GM19397 (cell line): ENCODE data around the gene PRR14L.
"Not testable (repeated sequence)": the region's sequence is repeated elsewhere in the genome, so short reads cannot be mapped to it uniquely, and the experiment has no call there.

Experiments
- ATAC-seq: cut with Tn5 transposase; IDR thresholded peaks from one replicate; pipeline ENCODE4 v1.9.1; 2021; ENCODE audit warnings: mild to moderate bottlenecking, moderate library complexity; ENCODE audit not compliant: unreplicated experiment

The PRR14L gene

GRCh38 chr22:31749636-31750364 lies at the start of gene PRR14L:
PRR14L (minus strand) TSS chr22:31750132; CDS start chr22:31738860, 11,272 bp downstream.
- ATAC-seq: peak; percentile 71

DNA sequence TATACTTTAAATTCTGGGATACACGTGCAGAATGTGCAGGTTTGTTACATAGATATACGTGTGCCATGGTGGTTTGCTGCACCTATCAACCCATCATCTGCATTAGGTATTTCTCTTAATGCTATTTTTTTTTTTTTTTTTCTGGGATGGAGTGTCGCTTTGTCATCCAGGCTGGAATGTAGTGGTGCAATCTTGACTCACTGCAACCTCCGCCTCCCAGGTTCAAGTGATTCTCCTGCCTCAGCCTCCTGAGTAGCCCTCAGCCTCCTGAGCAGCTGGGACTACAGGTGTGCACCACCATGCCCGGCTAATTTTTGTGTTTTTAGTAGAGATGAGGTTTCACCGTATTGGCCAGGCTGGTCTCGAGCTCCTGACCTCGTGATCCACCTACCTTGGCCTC lies 49.4 kb upstream of the PRR14L start:
- ATAC-seq: not testable (repeated sequence)

- ATAC-seq: no peak
Observed at GRCh38 chr22:31790240-31790639, 40.3 kb upstream of the PRR14L start.

DNA sequence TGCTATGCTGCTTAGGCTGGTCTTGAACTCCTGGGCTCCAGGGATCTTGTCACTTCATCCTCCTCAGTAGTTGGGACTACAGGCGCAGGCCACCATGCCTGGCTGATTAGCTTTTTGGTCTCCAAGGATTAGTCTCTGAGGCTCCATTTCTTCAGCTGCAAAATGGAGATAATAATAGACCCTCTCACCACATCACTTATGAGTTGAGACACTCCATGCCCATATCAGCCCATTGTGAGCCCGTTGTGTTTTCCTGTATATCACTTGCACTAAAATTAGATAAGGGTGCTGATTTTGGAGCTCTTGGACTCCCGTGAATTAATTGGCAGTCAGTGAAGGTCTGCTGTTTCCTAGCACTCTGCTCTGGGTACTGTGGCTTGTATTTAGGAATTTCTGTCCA lies 39.9 kb upstream of the PRR14L start:
- ATAC-seq: no peak

- no peak for ATAC-seq
Observed at GRCh38 chr22:31776231-31776630, 26.3 kb upstream of the PRR14L start.

DNA sequence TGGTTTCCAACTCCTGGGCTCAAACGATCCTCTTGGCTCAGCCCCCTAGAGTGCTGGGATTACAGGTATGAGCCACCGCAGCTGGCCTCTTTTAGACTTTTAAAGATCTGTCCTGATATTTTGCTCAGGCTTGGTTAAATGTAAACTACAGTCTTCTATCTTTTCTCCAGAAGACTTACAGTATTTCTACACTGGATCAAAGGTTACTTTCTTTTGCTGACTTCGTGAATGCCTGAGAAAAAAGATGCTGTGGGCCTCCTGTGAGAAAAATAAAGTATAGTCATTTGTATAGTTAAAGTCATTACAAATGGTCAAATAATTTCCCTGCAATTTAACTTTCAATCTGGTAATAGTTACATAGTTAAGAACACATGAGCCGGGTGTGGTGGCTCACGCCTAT lies 23.5 kb upstream of the PRR14L start:
- no peak for ATAC-seq

- no peak for ATAC-seq
Observed at GRCh38 chr22:31768422-31769059, 18.6 kb upstream of the PRR14L start.

DNA sequence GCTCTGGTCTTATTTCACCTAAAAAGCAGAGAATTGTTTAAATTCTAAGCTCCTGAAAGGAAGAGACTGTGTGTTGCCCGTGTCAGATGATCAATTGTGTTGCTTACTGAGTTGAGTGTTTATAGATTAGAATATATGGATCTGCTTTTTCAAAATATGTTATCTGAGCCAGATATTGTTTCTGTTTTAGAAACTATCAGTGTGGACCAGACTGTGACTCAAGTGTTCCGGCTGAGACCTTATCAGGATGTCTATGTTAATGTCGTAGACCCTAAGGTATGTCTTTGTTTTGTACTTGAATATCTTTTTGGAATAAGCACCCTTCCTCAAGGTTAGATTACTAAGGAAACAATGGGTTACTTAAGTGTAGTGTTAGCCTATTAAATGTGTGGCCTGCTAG lies 14.9 kb upstream of the PRR14L start:
- ATAC-seq: no peak

DNA sequence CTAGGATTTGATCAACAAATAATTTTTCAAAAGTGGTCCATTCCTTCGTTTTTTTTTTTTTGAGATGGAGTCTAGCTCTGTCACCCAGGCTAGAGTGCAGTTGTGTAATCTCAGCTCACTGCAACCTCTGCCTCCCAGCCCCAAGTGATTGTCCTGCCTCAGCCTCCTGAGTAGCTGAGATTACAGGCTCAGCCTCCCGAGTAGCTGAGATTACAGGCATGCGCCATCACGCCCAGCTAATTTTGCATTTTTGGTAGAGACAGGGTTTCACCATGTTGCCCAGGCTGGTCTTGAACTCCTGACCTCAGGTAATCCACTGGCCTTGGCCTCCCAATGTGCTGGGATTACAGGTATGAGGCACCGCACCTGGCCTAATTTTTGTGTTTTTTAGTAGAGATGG lies 8.9 kb upstream of the PRR14L start:
- ATAC-seq: not testable (repeated sequence)

- ATAC-seq: no peak
Observed at GRCh38 chr22:31757265-31757664, 7.3 kb upstream of the PRR14L start.

DNA sequence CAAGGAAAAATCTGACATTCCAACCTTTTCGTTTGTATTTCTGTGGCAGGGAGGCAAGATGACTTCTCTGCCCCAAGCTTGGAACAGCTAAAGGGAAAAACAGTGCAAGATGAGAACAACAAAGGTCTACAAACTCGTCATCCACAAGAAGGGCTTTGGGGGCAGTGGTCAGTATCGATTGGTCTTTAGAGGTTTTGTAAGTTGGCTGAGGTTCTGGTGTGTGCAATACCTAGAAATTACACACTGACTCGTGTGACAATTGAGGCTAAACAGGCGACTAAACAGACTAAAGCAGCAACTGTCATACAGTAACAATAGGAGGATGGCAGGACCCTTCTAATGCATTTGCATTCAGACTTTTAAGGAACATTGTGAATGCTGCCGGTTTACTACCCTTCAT lies 4.9 kb upstream of the PRR14L start:
- no peak for ATAC-seq

DNA sequence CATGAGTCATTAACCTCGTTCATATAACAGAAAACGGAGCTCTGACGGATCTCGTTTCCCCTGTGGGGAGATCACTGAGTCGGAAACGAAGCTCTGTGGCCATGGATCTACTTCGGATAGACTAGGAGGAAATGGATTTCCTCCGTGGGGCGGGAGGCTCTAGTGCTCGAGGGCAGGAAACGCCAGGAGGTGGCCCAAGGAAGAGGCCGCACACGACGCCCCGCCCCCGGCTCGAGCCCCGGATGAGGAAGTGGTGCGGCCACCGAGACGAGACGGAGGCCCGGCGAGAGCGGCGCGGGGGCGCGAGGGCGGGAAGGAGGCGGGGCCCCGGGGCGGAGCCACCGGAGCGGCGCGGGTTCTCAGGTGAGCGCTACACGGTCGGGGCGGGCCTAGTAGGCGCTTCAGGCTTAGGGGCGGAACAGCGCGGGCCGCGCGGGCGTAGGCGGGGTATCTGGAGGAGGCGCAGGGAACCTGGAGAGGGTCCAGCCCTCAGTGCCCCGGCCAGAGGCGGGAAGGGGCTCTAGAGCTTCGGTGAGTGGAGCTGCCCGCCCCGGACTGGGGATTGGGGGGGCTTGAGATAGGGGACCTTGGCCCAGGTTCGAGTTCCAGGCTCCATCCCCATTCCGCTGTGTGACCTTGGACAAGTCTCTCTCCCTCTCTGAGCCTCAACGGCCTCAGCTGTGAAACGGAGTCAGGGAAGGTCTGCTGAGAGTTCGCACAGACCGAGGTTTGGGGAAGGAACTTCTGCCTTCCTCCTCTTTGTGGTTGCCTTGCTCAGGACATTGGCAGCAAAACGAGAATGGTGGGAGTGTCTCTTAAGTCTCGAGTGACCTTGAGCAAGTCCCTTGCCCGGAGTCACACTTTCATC lies 3.9 kb upstream of the PRR14L start, which contains the start of gene DEPDC5:
DEPDC5 (plus strand) TSS at position 386 of the 868 bp plus-strand sequence. CDS start 903 bp downstream, outside the sequence.
- ATAC-seq: peak; percentile 66

DNA sequence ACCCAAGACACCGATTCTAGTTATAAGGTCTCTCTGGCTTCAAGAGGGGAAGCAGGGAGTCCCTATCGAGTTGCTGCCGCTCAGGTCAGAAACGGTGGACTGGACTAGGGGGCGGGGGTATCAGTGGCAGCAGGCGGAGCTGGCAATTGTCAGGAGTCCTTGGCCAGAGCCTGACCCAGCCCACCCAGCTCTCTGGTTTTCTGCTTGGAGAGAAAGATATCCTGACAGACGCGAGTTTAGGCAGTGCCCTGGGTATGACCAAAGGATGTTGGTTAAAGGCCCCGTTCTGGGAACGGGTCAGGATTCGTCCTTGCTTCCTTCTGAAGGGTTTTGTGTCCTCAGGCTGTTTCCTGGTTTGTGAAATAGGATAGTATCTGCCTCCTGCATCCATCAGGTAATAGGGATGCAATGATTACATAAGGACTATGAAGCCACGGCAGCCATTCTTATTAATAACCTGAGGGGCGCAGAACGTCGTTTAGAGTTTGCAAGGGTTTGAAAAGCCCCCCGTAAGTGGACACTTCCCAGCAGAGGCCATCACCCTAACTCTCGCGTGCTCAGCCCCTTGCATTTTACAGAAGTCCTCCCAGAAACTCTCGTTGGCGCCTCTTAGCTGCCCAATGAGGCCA lies 3.2 kb upstream of the PRR14L start:
- peak; percentile 10 for ATAC-seq

DNA sequence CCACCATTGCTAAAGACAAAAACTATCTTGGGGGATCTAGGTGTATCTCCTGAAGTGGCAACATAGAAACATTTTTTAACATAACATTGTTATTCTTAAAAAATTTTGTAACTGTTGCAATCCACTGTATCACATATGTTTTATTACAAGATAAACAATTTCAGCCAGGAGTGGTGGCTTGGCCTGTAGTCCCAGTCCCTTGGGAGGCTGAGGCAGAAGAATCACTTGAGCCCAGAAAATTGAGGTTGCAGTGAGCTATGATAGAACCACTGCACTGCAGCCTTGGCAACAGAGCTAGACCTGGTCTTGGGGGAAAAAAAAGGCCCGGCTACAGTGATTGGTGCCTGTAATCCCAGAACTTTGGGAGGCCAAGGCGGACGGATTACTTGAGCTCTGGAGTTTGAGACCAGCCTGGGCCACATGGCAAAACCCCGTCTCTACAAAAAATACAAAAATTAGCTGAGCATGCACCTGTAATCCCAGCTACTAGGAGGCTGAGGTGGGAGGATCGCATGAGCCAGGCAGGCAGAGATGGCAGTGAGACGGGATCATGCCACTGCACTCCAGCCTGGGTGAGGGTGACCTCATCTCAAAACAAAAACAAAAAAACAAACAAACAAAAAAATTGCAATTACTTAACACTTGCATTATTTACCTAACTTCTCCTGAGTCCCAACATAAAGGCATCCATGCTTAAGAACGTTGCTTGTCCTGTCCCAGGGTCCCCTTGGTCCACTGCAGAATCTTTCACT lies 2.3 kb upstream of the PRR14L start:
- ATAC-seq: no peak

- ATAC-seq: no peak
Observed at GRCh38 chr22:31750365-31751284, 693 bp upstream of the PRR14L start.

GRCh38 chr22:31748490-31748889 lies 1.4 kb downstream of the PRR14L start:
- no peak for ATAC-seq

DNA sequence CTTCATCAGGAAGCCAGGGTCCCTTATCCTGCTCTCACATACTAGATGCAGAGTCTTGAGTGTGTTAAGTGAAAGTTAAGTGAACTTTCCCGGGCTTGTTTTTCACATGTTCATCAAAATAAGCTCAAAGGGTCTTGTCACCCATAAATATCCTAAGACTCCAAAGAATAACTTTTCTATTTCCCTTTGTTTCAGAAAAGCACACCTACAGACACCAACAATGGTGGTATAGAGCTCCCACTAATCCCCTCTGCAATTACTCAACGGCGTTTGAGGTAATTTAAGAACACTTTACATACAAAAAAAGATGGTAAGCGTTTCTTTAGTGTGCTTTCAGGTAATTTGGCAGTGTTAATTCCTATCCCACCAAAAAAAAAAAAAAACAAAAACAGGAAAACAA lies 2.5 kb downstream of the PRR14L start:
- no peak for ATAC-seq

GRCh38 chr22:31743871-31744270 lies 6.1 kb downstream of the PRR14L start:
- no peak for ATAC-seq

DNA sequence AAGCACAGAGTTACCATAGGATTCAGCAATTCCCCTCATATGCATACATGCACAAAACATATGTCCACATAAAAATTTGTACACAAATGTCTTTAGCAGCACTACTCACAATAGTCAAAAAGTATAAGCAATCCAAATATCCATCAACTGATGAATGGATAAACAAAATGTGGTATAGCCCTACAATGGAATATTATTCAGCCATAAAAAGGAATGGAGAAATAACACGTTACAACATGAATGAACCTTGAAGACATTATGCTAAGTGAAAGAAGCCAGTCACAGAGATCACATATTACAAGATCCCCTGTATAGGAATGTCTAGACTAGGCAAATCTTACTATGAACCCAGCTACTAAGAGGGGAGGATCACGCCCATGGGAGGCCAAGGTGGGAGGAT lies 7.2 kb downstream of the PRR14L start:
- ATAC-seq: no peak
